Smooth muscle cell (in vitro differentiated cells): ENCODE data around the gene RAB35. TPM values are rescaled to one million over a fixed set of nuclear protein-coding genes. Genes with fewer than 3 reads are reported as not detected.

Experiments
- DNase-seq: peaks from one replicate; lab custom pipeline; 2025; ENCODE audit not compliant: unreplicated experiment; lab: John Stamatoyannopoulos, UW
- H2AFZ ChIP-seq: fragments of 200-600 bp; sonication (generic); 2 replicates; pipeline ENCODE4 v1.6.0; 2016; ENCODE audit warnings: antibody characterized with exemption, low read depth, mild to moderate bottlenecking
- H3F3A ChIP-seq: fragments of 200-600 bp; sonication (generic); 2 replicates; pipeline ENCODE4 v1.6.0; 2017; ENCODE audit warnings: antibody characterized with exemption, low read depth
- H3K27ac ChIP-seq: fragments of 200-600 bp; sonication (generic); 2 replicates; pipeline ENCODE4 v1.5.1; 2016; ENCODE audit warnings: low read depth, mild to moderate bottlenecking
- H3K27me3 ChIP-seq: fragments of 200-600 bp; sonication (generic); 2 replicates; pipeline ENCODE4 v1.6.1; 2016; ENCODE audit warnings: low read depth, mild to moderate bottlenecking
- H3K36me3 ChIP-seq: fragments of 200-600 bp; sonication (generic); 2 replicates; pipeline ENCODE4 v1.5.1; 2016; ENCODE audit warnings: low read depth
- H3K4me1 ChIP-seq: fragments of 200-600 bp; sonication (generic); 2 replicates; pipeline ENCODE4 v1.5.1; 2016; ENCODE audit warnings: low read depth
- H3K4me2 ChIP-seq: fragments of 200-600 bp; sonication (generic); 2 replicates; pipeline ENCODE4 v1.6.0; 2016; ENCODE audit warnings: mild to moderate bottlenecking
- H3K4me3 ChIP-seq: fragments of 200-600 bp; sonication (generic); 2 replicates; pipeline ENCODE4 v1.5.1; 2016; ENCODE audit warnings: mild to moderate bottlenecking
- H3K79me2 ChIP-seq: fragments of 200-600 bp; sonication (generic); 2 replicates; pipeline ENCODE4 v1.6.0; 2016; ENCODE audit warnings: low read depth, mild to moderate bottlenecking
- H3K9ac ChIP-seq: fragments of 200-600 bp; sonication (generic); 2 replicates; pipeline ENCODE4 v1.6.0; 2016; ENCODE audit warnings: low read depth
- H3K9me3 ChIP-seq: fragments of 200-600 bp; sonication (generic); replicated peaks from 2 replicates; pipeline ENCODE4 v1.5.1; 2016; ENCODE audit warnings: low read depth
- H4K20me1 ChIP-seq: fragments of 200-600 bp; sonication (generic); 2 replicates; pipeline ENCODE4 v1.6.0; 2016; ENCODE audit warnings: low read depth
- WGBS: methylation state at CpG from one replicate; pipeline ENCODE4 v1.1.7; 2016; ENCODE audit warnings: low lambda C conversion rate; 5-methylcytosine and 5-hydroxymethylcytosine counted together
- polyA plus RNA-seq: library from polyadenylated mRNA; unstranded; fragments of >200 nt; fragmentation: Nextera tagmentation; extraction: Ambion mirVana; gene quantifications from 2 replicates; pipeline ENCODE4 v1.2.1, GENCODE V29; 2016
- total RNA-seq: library from RNA; depleted of rRNA; stranded (reverse); fragments of >200 nt; gene quantifications from 2 replicates; pipeline ENCODE4 v1.2.3, GENCODE V29; 2014
- TF ChIP-seq, protein P1 (sequence below): fragments of 200-600 bp; sonication (generic); IDR thresholded peaks from 2 replicates; pipeline ENCODE4 v1.5.1; 2017; ENCODE audit warnings: borderline replicate concordance, mild to moderate bottlenecking, antibody characterized with exemption; ENCODE audit not compliant: insufficient read depth, poor library complexity, severe bottlenecking

RAB35 gene
- total and polyA plus RNA-seq, 2 experiments from 2014 or later: 19.1 to 19.3 TPM

DNA sequence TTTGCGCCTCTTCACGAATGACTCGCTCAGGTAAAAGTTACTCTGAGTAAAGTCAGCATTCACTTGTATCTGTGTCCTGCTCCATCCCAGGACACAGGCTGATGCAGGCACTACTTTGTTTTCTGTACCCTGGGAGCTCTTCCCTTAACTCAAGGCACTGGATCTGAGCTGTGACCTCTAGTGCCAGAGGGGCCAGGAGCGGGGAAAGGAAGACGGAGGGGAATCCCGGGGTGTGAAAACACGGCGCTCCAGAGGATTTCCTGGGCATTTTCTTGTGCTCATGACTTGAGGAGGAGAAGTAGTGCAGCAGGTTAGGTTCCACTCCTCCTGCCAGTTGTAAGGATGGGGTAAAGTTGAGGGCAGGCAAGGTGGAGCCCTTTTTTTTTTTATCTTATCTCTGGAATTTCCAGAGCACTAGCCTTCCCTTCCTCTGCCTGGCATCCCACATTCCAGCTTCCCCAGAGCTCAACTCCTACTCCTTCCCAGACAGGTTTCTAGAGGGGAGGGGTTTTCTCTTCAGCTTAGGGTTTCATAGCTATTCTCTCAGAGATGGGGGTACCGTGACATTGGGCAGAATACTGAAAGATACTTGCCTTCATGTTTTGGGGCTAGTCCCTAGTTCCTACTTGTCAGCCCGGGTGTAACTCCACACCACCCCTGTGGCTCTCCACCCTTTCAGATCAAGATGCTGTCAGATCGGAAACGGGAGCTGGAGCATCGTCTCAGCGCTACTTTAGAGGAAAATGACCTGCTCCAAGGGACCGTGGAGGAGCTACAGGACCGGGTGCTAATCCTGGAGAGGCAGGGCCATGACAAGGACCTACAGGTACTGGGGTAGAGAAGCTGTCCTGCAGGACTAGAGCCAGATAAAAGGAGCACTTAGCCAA lies 52.3 kb downstream of the RAB35 start:
- WGBS: 77% methylated on average over 16 of the region's 16 CpGs

DNA sequence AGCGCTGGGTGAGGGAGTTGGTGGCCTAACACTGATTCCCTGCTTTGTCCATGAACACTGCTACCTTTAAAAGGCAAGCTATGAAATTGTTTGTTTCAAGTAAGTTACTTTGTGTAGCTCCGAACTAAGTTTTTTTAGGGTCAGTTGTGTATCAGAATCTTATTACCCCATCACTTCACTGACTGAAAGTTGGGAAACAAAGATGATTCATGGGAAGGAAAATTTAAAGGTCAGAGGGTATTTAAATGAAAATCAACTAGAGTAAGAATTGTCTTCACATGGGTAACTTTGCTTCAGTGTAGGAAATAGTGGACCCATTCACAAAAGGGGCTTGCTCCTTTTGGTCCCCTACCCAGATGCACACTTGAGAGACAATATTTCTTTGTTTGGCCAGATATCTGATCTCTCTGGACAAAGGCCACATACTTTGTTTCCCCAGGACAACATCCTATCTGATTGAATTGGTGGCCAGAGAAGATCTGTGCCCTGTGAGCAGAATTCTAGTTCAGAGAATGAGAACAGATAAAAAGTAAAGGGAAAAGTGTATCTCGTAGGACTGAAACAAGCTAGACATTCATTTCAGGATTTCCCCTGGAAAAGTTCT lies 53.5 kb downstream of the RAB35 start:
- no peaks in the 10 kb centered on the region for H3K4me1 ChIP-seq
- no peak overlapping the region for H3K4me3 ChIP-seq
- H3F3A ChIP-seq: no peaks in the 10 kb centered on the region
- no peaks in the 10 kb centered on the region for H3K79me2 ChIP-seq
- no peak overlapping the region for H2AFZ ChIP-seq
- TF ChIP-seq, protein P1, sequence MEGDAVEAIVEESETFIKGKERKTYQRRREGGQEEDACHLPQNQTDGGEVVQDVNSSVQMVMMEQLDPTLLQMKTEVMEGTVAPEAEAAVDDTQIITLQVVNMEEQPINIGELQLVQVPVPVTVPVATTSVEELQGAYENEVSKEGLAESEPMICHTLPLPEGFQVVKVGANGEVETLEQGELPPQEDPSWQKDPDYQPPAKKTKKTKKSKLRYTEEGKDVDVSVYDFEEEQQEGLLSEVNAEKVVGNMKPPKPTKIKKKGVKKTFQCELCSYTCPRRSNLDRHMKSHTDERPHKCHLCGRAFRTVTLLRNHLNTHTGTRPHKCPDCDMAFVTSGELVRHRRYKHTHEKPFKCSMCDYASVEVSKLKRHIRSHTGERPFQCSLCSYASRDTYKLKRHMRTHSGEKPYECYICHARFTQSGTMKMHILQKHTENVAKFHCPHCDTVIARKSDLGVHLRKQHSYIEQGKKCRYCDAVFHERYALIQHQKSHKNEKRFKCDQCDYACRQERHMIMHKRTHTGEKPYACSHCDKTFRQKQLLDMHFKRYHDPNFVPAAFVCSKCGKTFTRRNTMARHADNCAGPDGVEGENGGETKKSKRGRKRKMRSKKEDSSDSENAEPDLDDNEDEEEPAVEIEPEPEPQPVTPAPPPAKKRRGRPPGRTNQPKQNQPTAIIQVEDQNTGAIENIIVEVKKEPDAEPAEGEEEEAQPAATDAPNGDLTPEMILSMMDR: no peak
- no peaks in the 10 kb centered on the region for H4K20me1 ChIP-seq
- no peak overlapping the region for H3K4me2 ChIP-seq
- no peaks in the 10 kb centered on the region for H3K36me3 ChIP-seq
- H3K27me3 ChIP-seq: no peaks in the 10 kb centered on the region
- no peak overlapping the region for H3K27ac ChIP-seq
- WGBS: 94% methylated on average over 3 of the region's 3 CpGs
- no peak overlapping the region for H3K9ac ChIP-seq
- no peaks in the 10 kb centered on the region for H3K9me3 ChIP-seq
- DNase-seq: no peak

More for the DNA sequence above, 52.3 kb downstream of the RAB35 start:
- Histone ChIP-seq H3K27me3 (no peaks in the 10 kb centered on the region), H3K4me3 (no peak overlapping the region), H3K9me3 (no peaks in the 10 kb centered on the region), H2AFZ (no peak overlapping the region), H3K4me1 (no peaks in the 10 kb centered on the region), H3K27ac (no peak overlapping the region), H3K4me2 (no peak overlapping the region), H3K9ac (no peak overlapping the region), H4K20me1 (no peaks in the 10 kb centered on the region), H3F3A (no peaks in the 10 kb centered on the region), H3K36me3 (no peaks in the 10 kb centered on the region), H3K79me2 (no peaks in the 10 kb centered on the region)
- TF ChIP-seq, protein P1: no peak
- DNase-seq: no peak

DNA sequence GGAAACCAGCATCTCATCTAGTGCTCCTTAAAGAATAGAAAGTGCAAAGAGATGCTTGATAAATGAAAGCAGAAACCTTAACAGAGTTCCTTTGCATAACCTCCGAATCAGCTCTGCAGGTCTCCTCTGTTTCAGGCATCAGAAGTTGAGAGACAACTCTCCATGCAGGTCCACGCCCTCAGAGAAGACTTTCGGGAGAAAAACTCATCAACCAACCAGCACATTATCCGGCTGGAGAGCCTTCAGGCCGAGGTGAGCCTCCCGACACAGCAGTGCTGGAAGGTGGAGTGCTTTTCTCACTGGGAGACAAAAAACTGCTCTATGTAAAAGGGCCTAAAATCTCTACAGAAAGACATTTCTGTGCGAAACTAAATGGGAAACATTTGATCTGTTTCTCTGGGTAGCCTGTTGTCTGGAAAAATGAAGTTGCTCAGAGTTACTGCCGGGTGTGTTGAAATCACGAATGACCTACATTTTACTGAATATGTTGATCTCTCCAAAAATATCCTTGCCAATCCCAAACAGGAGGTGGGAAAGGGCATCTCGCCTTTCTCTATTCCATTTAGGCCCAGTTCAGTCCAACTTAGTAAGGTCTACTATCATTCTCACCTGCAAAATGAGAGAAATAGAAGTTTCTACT lies 54.9 kb downstream of the RAB35 start:
- Histone ChIP-seq H3K27me3 (no peaks in the 10 kb centered on the region), H3F3A (no peaks in the 10 kb centered on the region), H3K9me3 (no peaks in the 10 kb centered on the region), H2AFZ (no peak overlapping the region), H3K9ac (no peak overlapping the region), H3K4me1 (no peaks in the 10 kb centered on the region), H3K79me2 (no peaks in the 10 kb centered on the region), H3K36me3 (no peaks in the 10 kb centered on the region), H4K20me1 (no peaks in the 10 kb centered on the region), H3K27ac (no peak overlapping the region), H3K4me3 (no peak overlapping the region), H3K4me2 (no peak overlapping the region)
- no peak for DNase-seq
- 88% methylated on average over 10 of the region's 10 CpGs for WGBS
- TF ChIP-seq, protein P1: no peak
